NCI-H446 (cell line): Measurements from ENCODE around the gene SPATA32.
"Not testable (repeated sequence)": the region's sequence is repeated elsewhere in the genome, so short reads cannot be mapped to it uniquely, and the experiment has no call there.

Experiments
- DNase-seq, 2 experiments: peaks; one replicate each; lab custom pipeline; 2025; lab: John Stamatoyannopoulos, UW

The SPATA32 gene

GRCh38 chr17:45270828-45271418, 9.0 kb upstream of the SPATA32 start:
- no peak for DNase-seq

DNA sequence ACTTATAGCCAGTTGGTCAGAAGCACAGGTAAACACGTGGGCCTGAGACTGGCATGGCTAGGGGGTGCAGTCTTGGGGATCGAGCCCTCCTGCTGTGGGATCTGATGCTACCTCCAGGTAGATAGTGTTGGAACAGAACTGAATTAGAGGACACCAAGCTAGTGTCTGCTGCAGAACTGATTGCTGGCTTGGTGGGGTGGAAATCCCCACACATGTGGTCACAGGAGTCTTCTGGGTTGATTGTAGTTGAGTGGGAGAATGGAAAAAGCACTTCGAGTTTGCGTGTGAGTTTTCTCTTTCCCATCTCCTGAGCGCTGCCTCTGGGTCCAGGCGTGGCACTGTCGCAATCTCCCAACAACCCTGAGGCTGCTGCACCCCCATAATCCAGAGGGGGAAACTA, 8.0 kb upstream of the SPATA32 start:
- DNase-seq: no peak

DNA sequence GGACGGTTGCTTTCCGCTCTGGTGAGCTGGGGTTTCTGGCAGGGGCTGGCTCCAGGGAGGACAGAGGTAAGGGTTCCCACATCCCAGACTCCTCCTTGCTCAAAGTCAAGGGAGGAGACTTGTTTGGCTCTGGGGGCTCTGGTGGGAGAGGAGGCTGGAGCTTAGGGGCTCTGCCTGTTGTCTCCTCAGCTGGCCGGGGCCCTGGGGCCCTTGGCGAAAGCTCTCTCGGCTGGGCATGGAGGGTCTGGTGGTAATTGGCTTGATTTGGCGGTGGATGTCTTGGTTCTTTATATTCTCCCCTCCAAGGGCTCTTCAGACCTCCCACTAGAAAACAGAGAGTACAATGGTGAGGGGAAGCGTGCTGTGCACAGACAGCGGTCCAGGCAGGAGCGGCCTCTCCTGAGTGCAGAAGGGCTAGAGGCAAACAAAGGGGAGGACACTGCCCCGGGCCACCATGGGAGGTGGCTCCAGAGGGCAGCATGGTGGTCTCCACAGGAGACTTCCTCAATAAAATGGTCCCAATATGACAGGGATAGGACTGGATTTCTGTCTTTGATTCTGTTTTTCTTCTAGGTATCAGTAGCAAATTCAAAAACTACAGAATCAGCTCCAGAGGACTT, 5.7 kb upstream of the SPATA32 start:
- DNase-seq: no peak

- DNase-seq: no peak
Observed at GRCh38 chr17:45266372-45266926, 4.6 kb upstream of the SPATA32 start.

GRCh38 chr17:45265821-45266220, 3.9 kb upstream of the SPATA32 start:
- no peak for DNase-seq

- DNase-seq: no peak
Observed at GRCh38 chr17:45264988-45265387, 3.1 kb upstream of the SPATA32 start.

DNA sequence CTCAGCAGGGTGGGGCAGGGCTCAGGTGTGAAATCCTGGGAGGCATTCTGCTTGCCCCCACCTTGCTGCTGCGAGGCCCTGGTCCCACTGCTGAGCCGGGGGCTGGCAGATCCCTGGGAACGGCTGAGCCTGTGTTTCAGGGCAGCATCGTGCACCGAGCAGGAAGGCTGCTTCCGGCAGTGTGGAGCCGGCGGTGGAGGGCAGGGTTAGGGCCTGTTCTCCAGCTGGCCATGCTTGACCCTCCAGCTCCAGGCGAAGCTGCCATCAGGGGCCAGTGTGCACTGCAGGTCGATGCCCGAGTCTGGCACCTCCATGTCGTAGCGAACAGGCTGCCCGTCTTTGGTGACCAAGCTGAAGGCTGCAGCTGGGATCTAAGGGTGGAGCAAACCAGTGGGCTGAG, 2.5 kb upstream of the SPATA32 start:
- DNase-seq: no peak

- no peak for DNase-seq
Observed at GRCh38 chr17:45263477-45263860, 1.6 kb upstream of the SPATA32 start.

GRCh38 chr17:45262516-45263476, 902 bp upstream of the SPATA32 start:
- DNase-seq: no peak

- no peak for DNase-seq
Observed at GRCh38 chr17:45260204-45260783, 1.6 kb downstream of the SPATA32 start.

GRCh38 chr17:45258981-45259380, 2.9 kb downstream of the SPATA32 start:
- no peak for DNase-seq

DNA sequence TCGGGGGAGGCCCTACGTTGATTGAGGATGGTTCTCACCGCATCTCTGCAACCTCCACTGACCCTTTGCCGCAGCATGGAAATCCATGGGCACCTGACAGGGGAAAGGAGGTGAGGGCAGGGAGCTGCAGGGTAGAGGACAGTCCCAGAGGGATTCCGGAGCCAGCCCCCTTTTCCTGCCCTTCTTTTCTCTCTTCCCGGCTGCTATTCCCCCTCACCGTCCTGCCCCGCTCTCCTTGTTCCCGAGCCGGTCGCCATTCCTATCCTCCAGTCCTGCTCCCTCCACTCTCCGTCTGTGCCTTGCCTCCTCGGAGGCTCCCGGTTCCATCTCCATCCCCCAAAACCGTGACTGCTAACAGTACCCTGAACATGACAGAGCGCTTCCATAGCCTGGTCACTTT, 4.8 kb downstream of the SPATA32 start:
- DNase-seq: no peak

- DNase-seq: no peak
Observed at GRCh38 chr17:45256114-45256966, 5.6 kb downstream of the SPATA32 start.

DNA sequence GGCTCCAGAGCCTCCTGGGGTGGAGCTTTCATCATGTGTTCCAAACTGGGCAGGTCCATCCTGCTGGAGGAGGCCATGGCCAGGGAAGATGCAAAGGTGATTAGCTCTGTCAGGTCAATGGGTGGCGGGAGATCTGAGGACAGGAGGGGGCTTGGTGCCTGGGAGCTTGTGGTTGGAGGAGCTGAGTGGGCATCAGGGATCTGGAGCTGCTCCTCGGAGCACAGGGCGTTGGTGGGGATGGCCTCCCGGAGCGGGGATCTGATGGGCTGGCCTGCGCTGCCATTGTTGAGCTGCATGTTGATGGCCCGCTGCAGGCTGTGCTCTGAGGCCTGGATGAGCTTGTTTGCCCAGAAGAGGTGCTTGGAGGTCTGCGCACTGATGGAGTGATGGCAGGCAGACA, 6.5 kb downstream of the SPATA32 start:
- DNase-seq: no peak

DNA sequence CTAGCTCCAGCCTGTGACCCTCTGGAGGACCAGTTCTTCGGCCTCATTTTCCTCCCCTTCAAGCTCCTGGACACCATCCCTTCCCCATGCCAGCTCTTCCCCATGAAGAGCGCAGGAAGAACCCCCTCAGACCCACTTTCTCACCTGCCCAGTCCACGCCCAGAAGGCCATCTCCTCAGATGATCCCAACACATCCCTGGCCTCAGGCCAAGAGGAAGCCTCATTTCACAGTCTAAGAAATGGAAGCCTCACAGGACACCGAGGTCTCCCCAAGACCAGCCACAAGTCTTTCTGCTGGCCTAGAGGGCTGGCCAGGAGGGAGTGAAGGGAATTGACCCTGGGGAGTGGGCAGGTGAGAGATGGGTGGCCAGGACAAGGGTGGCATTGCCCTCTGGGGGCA, 8.0 kb downstream of the SPATA32 start:
- DNase-seq: no peak

GRCh38 chr17:45253237-45253636, 8.7 kb downstream of the SPATA32 start:
- DNase-seq: not testable (repeated sequence)

DNA sequence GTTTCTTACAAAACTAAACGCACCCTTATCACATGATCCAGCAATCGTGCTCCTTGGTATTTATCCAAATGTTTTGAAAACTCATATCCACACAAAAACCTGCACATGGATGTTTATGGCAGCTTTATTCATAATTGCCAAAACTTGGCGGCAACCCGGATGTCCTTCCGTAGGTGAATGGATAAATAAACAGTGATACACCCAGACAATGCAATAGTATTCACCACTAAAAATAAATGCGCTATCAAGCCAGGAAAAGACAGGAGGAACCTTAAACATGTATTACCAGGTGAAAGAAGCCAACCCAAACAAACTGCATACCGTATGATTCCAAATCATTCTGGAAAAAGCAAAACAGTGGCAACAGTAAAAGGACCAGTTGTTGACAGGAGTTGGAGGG, 10.0 kb downstream of the SPATA32 start:
- no peak for DNase-seq

DNA sequence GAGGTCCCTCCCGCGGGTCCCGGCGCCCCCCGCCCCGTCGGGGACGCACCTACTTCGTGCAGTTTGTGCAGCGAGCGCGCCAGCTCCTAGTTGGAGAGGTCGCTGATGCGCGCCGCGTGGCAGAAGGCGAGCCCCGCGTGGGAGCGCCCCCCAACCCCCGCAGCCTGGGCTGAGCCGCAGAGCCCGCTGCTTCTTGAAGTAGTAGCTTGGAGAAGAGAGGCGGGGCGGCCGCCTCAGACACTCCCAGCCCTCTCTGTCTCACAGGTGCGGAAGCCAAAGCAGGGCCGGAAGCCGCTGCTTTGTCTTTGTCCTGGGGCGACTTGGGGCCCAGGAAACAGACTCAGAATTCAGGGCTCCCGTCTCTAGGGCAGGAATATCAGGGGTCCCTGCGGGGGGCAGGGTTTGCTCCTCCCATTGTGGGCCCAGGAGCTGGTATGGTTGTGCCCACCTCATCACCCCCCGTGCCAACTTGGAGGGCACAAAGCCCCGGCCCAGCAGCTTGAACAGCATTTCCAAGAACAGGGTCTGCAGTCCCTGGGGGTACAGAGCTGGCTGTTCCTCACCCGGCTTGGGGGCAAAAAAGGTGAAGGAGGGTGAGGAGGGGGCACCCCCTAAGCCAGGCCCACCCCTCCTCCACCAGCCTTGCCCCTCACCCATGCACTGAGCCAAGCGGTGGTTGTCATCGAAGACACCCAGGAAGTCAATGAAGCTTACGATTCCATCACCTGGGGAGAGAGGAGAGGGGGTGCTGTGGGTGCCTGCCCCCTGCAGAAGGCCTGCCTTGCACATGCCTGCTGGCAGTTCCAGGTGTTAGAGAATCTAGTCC, 13.5 kb downstream of the SPATA32 start:
- DNase-seq: no peak

DNA sequence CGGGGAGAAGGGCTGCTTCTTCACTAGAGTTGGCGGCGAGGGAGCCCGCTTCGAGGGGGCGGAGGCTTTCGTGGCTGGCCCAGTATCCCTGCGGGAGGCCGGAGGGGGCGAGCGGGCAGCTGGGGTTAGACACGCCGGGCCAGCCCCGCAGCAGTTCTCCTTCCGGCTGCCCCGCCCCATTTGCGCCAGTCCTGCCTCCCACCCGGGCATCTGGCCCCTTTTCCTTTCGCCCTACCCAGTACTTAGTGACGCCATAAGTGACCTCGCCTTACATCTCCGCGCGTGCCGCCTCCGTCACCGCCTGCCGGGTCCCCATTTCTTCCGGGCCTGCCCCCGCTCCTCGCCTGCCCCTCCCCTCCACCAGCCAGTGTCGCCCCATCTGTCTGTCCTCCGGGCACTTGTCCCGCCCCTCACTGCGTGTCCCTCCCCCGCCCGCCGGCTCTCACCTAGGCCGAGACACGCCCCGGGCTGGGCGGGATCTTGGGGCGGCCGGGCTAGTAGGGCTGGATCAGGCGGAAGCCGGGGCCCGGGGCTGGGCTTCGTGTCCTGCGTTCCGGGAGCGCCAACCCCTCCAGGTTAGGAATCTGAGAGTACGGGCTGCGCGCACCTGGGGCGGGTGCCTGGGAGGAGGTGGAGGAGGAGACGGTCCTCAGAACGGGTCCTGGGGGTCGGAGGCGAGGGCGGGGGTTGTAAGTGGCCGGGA, 14.3 kb downstream of the SPATA32 start:
- peak; percentile 80 to 91 for DNase-seq

DNA sequence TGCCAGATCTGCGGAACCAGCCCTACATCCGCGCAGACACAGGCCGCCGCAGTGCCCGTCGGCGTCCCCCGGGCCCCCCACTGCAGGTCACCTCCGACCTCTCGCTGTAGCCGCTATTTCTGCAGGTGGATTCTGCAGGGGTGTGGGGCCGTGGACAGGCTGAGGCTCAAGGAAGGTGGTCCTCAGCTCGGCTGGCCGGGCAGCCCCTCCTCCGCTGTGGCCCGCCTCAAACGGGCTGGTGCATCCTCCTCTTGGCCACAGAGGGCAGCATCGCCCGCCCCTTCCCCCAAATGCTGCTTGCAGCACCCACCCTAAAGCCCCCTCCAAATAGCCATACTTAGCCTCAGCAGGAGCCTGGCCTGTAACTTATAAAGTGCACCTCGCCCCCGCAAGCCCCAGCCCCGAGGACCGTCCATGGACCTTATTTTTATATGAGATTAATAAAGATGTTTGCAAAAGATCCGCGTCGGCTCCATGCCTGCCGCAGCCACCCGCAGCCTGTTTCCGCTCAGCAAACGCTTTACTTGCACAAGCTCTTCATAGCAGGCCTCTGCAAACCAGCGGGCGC, 14.9 kb downstream of the SPATA32 start:
- no peak for DNase-seq
